K562 (cell line): Measurements from ENCODE around the gene YLPM1. TPM values are rescaled to one million over a fixed set of nuclear protein-coding genes. Genes with fewer than 3 reads are reported as not detected.

Experiments
- CREM ChIP-seq: IDR thresholded peaks from 2 replicates; pipeline ENCODE4 v1.6.1; 2014; ENCODE audit warnings: antibody characterized with exemption, low read depth
- E2F3 ChIP-seq: fragments of 250-450 bp; sonication (Bioruptor Pico); IDR thresholded peaks from 2 replicates; pipeline ENCODE4 v1.4.0; 2020; ENCODE audit warnings: mild to moderate bottlenecking
- MEF2A ChIP-seq: IDR thresholded peaks from 2 replicates; pipeline ENCODE4 v1.6.1; 2011; ENCODE audit warnings: low read depth, mild to moderate bottlenecking, low read length, moderate library complexity; ENCODE audit not compliant: control insufficient read depth
- MXI1 ChIP-seq: IDR thresholded peaks from 2 replicates; pipeline ENCODE4 v1.6.1; 2011; ENCODE audit warnings: low read depth, mild to moderate bottlenecking, improper control_type of control experiment, low read length
- PHB2 ChIP-seq: fragments of 450-650 bp; IDR thresholded peaks from 2 replicates; pipeline ENCODE4 v1.6.1; 2017; ENCODE audit warnings: low read depth
- PML ChIP-seq: IDR thresholded peaks from 2 replicates; pipeline ENCODE4 v1.6.1; 2012; ENCODE audit warnings: low read length, inconsistent platforms
- RERE ChIP-seq: sonication (generic); formaldehyde crosslinking; IDR thresholded peaks from 2 replicates; pipeline ENCODE4 v1.8.0; 2023; ENCODE audit warnings: missing genetic modification reagents, mild to moderate bottlenecking, borderline replicate concordance
- RFX5 ChIP-seq: IDR thresholded peaks from 2 replicates; pipeline ENCODE4 v1.6.1; 2011; ENCODE audit warnings: low read depth, mild to moderate bottlenecking, improper control_type of control experiment, low read length
- SP1 ChIP-seq: sonication (generic); formaldehyde crosslinking; IDR thresholded peaks from 2 replicates; pipeline ENCODE4 v1.8.1; 2022; ENCODE audit warnings: mild to moderate bottlenecking, missing genetic modification reagents
- STAT5A ChIP-seq: IDR thresholded peaks from 2 replicates; pipeline ENCODE4 v1.6.1; 2012; ENCODE audit warnings: low read length, inconsistent platforms, borderline replicate concordance
- TEAD2 ChIP-seq: fragments of 450-650 bp; IDR thresholded peaks from 2 replicates; pipeline ENCODE4 v1.6.1; 2016; ENCODE audit warnings: missing genetic modification characterization, control low read depth, missing compliant biosample characterization
- TRIM28 ChIP-seq: fragments of 450-650 bp; IDR thresholded peaks from 2 replicates; pipeline ENCODE4 v1.6.1; 2017
- ZNF224 ChIP-seq: sonication (generic); formaldehyde crosslinking; IDR thresholded peaks from 2 replicates; pipeline ENCODE4 v1.8.0; 2022; ENCODE audit warnings: mild to moderate bottlenecking, missing genetic modification reagents
- ZNF232 ChIP-seq: sonication (generic); formaldehyde crosslinking; IDR thresholded peaks from 2 replicates; pipeline ENCODE4 v1.8.0; 2022; ENCODE audit warnings: mild to moderate bottlenecking, missing genetic modification reagents
- ZNF263 ChIP-seq: sonication (generic); formaldehyde crosslinking; IDR thresholded peaks from 2 replicates; pipeline ENCODE4 v1.8.0; 2022; ENCODE audit warnings: mild to moderate bottlenecking, missing genetic modification reagents, borderline replicate concordance
- ZNF318 ChIP-seq, 2 experiments: fragments of 450-650 bp; IDR thresholded peaks; 2 replicates each; pipeline ENCODE4 v1.6.1; 2016; ENCODE audit warnings: mild to moderate bottlenecking in 2 of 2, borderline replicate concordance in 1 of 2, low read depth in 1 of 2, moderate library complexity in 1 of 2
- polyA plus RNA-seq, 8 experiments: library from polyadenylated mRNA; depleted of rRNA in 4 of 8; stranded (reverse) in 5 of 8; unstranded in 3 of 8; fragments of >200 nt; fragmentation: Nextera tagmentation in 2 of 8; fragmentation: Illumina TruSeq in 1 of 8; extraction: Ambion mirVana in 2 of 8; extraction: Trizol in 1 of 8; gene quantifications; 2 replicates each; pipeline versions ENCODE4 v1.2.1 to v1.2.3, GENCODE V29; 2011 to 2014; ENCODE audit warnings: inconsistent platforms in 1 of 8, missing spikeins in 1 of 8
- total RNA-seq, 7 experiments: library from RNA; depleted of rRNA in 6 of 7; stranded (reverse); fragments of >200 nt in 6 of 7; fragmentation: Illumina TruSeq in 2 of 7; extraction: Trizol in 2 of 7; gene quantifications; 2 replicates each; pipeline versions ENCODE4 v1.2.1 to v1.2.3, GENCODE V29; 2011 to 2021; ENCODE audit warnings: low replicate concordance in 1 of 7

YLPM1 gene
- total and polyA plus RNA-seq, 9 of the 15 experiments (the other 6 are each of a cell fraction or from before 2014, with no cell fraction given): 7.2 to 32.7 (median 14.6) TPM

- 0 out of 4 replicates have a peak, but pooled peaks of 1 of the 2 experiments have one; percentile 47 for TF ChIP-seq ZNF318 (IDR thresholded peaks at IDR 0.05; ENCODE audit: borderline replicate concordance in 1 of 2, low read depth in 1 of 2)
- peak; percentile 69 for TF ChIP-seq PML
- no peak for TF ChIP-seq MXI1
- TF ChIP-seq RFX5: no peak
- TF ChIP-seq PHB2: no peak
- no peak for TF ChIP-seq TEAD2
- no peak for TF ChIP-seq TRIM28
- TF ChIP-seq ZNF224 (CRISPR knock-in tag): no peak
- no peak for TF ChIP-seq CREM
- no peak for TF ChIP-seq E2F3 (CRISPR knock-in tag)
- TF ChIP-seq ZNF232 (CRISPR knock-in tag): no peak
- 0 out of 2 replicates have a peak, but pooled peaks have one; percentile 20 for TF ChIP-seq MEF2A
- peak; percentile 90 for TF ChIP-seq STAT5A
- TF ChIP-seq SP1 (CRISPR knock-in tag): no peak
- TF ChIP-seq RERE: no peak
- no peak for TF ChIP-seq ZNF263 (CRISPR knock-in tag)
Observed at GRCh38 chr14:74735125-74735524, 28.0 kb upstream of the YLPM1 start (continued).
